Keratinocyte (primary cell): ENCODE data around the gene DMRT1. TPM values are rescaled to one million over a fixed set of nuclear protein-coding genes. Genes with fewer than 3 reads are reported as not detected.

Experiments used
- DNase-seq: peaks from one replicate; pipeline ENCODE4 v3.0.0-alpha.2; 2011; ENCODE audit warnings: low read depth, missing footprints, low spot score
- FAIRE-seq: peaks from 2 replicates; lab custom pipeline; 2011; peaks lifted over from hg19 to GRCh38; lab: Jason Lieb, UNC
- H2AFZ ChIP-seq: 2 replicates; pipeline ENCODE4 v1.6.0; 2012; ENCODE audit warnings: low read length, control low read depth, inconsistent platforms; ENCODE audit not compliant: control insufficient read depth
- H3K27ac ChIP-seq: 2 replicates; pipeline ENCODE4 v1.5.1; 2011; ENCODE audit warnings: low read length; ENCODE audit not compliant: control insufficient read depth, insufficient read depth
- H3K27me3 ChIP-seq: 3 replicates; pipeline ENCODE4 v1.6.0; 2011; ENCODE audit warnings: low read length; ENCODE audit not compliant: control insufficient read depth, insufficient read depth; ENCODE audit errors: extremely low read depth
- H3K36me3 ChIP-seq, 2 experiments: 2 replicates in 1 of 2; 3 replicates in 1 of 2; pipeline ENCODE4 v1.5.1; 2011; ENCODE audit warnings: low read length in 2 of 2, mild to moderate bottlenecking in 1 of 2; ENCODE audit not compliant: control insufficient read depth in 2 of 2, insufficient read depth in 2 of 2; ENCODE audit errors: extremely low read depth in 1 of 2
- H3K4me1 ChIP-seq: 3 replicates; pipeline ENCODE4 v1.5.1; 2011; ENCODE audit warnings: low read length; ENCODE audit not compliant: control insufficient read depth, insufficient read depth; ENCODE audit errors: extremely low read depth
- H3K4me2 ChIP-seq: 3 replicates; pipeline ENCODE4 v1.6.0; 2011; ENCODE audit warnings: low read depth, low read length; ENCODE audit not compliant: control insufficient read depth, insufficient read depth; ENCODE audit errors: extremely low read depth
- H3K4me3 ChIP-seq, 3 experiments: fragments of 200-600 bp in 1 of 3; sonication (generic) in 1 of 3; 2 replicates in 2 of 3; 3 replicates in 1 of 3; pipeline ENCODE4 v1.5.1; 2011 to 2016; ENCODE audit warnings: low read length in 3 of 3, mild to moderate bottlenecking in 3 of 3, control low read depth in 2 of 3, inconsistent platforms in 1 of 3, low read depth in 1 of 3, mixed read lengths in 1 of 3, mixed run types in 1 of 3, moderate library complexity in 1 of 3; ENCODE audit not compliant: control insufficient read depth in 2 of 3, insufficient read depth in 2 of 3; ENCODE audit errors: extremely low read depth in 1 of 3
- H3K79me2 ChIP-seq: 2 replicates; pipeline ENCODE4 v1.6.0; 2012; ENCODE audit warnings: low read length; ENCODE audit not compliant: control insufficient read depth, insufficient read depth
- H3K9ac ChIP-seq: 3 replicates; pipeline ENCODE4 v1.6.0; 2011; ENCODE audit warnings: low read length; ENCODE audit not compliant: control insufficient read depth, insufficient read depth; ENCODE audit errors: extremely low read depth
- H3K9me1 ChIP-seq: 3 replicates; pipeline ENCODE4 v1.6.0; 2011; ENCODE audit warnings: low read length; ENCODE audit not compliant: control insufficient read depth, insufficient read depth; ENCODE audit errors: extremely low read depth
- H3K9me3 ChIP-seq: 2 replicates; pipeline ENCODE4 v1.5.1; 2012; ENCODE audit warnings: low read depth, low read length; ENCODE audit not compliant: control insufficient read depth
- H4K20me1 ChIP-seq: 3 replicates; pipeline ENCODE4 v1.6.0; 2011; ENCODE audit warnings: low read length; ENCODE audit not compliant: control insufficient read depth, insufficient read depth; ENCODE audit errors: extremely low read depth
- EZH2 ChIP-seq: IDR thresholded peaks from one replicate; pipeline ENCODE4 v1.6.1; 2012; ENCODE audit warnings: inconsistent platforms, mild to moderate bottlenecking, low read length, moderate library complexity
- dilution Hi-C: fragments of 300-500 bp; cut with MboI; formaldehyde crosslinking; loops from one replicate; pipeline ENCODE4 v1.7.0; 2020; ENCODE audit warnings: low sequenced_read_pairs; ENCODE audit not compliant: extremely low pct_ligation_motif_present
- polyA plus RNA-seq, 5 experiments: library from polyadenylated mRNA; depleted of rRNA in 3 of 5; stranded (reverse) in 3 of 5; stranded (forward) in 1 of 5; unstranded in 1 of 5; fragments of >200 nt; gene quantifications; 1 replicate in 1 of 5; 2 replicates in 3 of 5; 3 replicates in 1 of 5; pipeline versions ENCODE4 v1.2.1 to v1.2.3, GENCODE V29; 2011 to 2012; ENCODE audit warnings: missing spikeins in 2 of 5, low read depth in 1 of 5, low replicate concordance in 1 of 5
- TF ChIP-seq, protein P1 (sequence below), 3 experiments: IDR thresholded peaks in 1 of 3; conservative IDR thresholded peaks in 1 of 3; optimal IDR thresholded peaks in 1 of 3; 2 replicates in 2 of 3; 3 replicates in 1 of 3; pipeline versions ENCODE3 to v1.5.1; 2011; ENCODE audit warnings: low read length in 3 of 3, mild to moderate bottlenecking in 3 of 3, moderate library complexity in 2 of 3, control low read depth in 1 of 3, inconsistent platforms in 1 of 3; ENCODE audit not compliant: insufficient read depth in 2 of 3; ENCODE audit errors: extremely low read depth in 1 of 3

The DMRT1 gene
- polyA plus RNA-seq, 1 donor (not counting 4 experiments of a cell fraction or from before 2014, with no cell fraction given) = not detected

- H3K36me3 ChIP-seq = no peaks in the 10 kb centered on the region
- peak; percentile 60 for TF ChIP-seq EZH2
- TF ChIP-seq, protein P1, sequence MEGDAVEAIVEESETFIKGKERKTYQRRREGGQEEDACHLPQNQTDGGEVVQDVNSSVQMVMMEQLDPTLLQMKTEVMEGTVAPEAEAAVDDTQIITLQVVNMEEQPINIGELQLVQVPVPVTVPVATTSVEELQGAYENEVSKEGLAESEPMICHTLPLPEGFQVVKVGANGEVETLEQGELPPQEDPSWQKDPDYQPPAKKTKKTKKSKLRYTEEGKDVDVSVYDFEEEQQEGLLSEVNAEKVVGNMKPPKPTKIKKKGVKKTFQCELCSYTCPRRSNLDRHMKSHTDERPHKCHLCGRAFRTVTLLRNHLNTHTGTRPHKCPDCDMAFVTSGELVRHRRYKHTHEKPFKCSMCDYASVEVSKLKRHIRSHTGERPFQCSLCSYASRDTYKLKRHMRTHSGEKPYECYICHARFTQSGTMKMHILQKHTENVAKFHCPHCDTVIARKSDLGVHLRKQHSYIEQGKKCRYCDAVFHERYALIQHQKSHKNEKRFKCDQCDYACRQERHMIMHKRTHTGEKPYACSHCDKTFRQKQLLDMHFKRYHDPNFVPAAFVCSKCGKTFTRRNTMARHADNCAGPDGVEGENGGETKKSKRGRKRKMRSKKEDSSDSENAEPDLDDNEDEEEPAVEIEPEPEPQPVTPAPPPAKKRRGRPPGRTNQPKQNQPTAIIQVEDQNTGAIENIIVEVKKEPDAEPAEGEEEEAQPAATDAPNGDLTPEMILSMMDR (optimal IDR thresholded peaks at IDR 0.05 in 1 of 3, IDR thresholded peaks at IDR 0.05 in 1 of 3, conservative IDR thresholded peaks at IDR 0.05 in 1 of 3; ENCODE audit: extremely low read depth in 1 of 3, insufficient read depth in 2 of 3, low read length in 3 of 3) = no peak
- H3K9me3 ChIP-seq = peaks cover 3% of the 10 kb centered on the region
- H2AFZ ChIP-seq = no peak overlapping the region
- H3K27me3 ChIP-seq = peaks cover 85% of the 10 kb centered on the region
- no peaks in the 10 kb centered on the region for H3K4me1 ChIP-seq
- dilution Hi-C loops = no loop called here
- H3K9me1 ChIP-seq = no peaks in the 10 kb centered on the region
- no peak overlapping the region for H3K9ac ChIP-seq
- DNase-seq (no peak), FAIRE-seq (no peak)
- H3K79me2 ChIP-seq = no peaks in the 10 kb centered on the region
- H3K4me2 ChIP-seq = no peak overlapping the region
- H3K27ac ChIP-seq = no peak overlapping the region
- no peaks in the 10 kb centered on the region for H4K20me1 ChIP-seq
- no peak overlapping the region for H3K4me3 ChIP-seq
Observed at GRCh38 chr9:967903-968641, 126.6 kb downstream of the DMRT1 start.

GRCh38 chr9:969310-970150 is 128.0 kb downstream of the DMRT1 start:
- TF ChIP-seq, protein P1 (optimal IDR thresholded peaks at IDR 0.05 in 1 of 3, IDR thresholded peaks at IDR 0.05 in 1 of 3, conservative IDR thresholded peaks at IDR 0.05 in 1 of 3; ENCODE audit: extremely low read depth in 1 of 3, insufficient read depth in 2 of 3, low read length in 3 of 3) = no peak
- TF ChIP-seq EZH2 = peak; percentile 85
- dilution Hi-C loops = no loop called here
- Histone ChIP-seq H3K79me2 (no peaks in the 10 kb centered on the region), H3K27ac (no peak overlapping the region), H3K9me3 (peaks cover 3% of the 10 kb centered on the region), H4K20me1 (no peaks in the 10 kb centered on the region), H3K27me3 (peaks cover 94% of the 10 kb centered on the region), H2AFZ (no peak overlapping the region), H3K36me3 (no peaks in the 10 kb centered on the region), H3K9me1 (no peaks in the 10 kb centered on the region), H3K4me3 (no peak overlapping the region), H3K4me1 (no peaks in the 10 kb centered on the region), H3K9ac (no peak overlapping the region), H3K4me2 (no peak overlapping the region)
- DNase-seq (no peak), FAIRE-seq (no peak)
